H9 (cell line): ENCODE data around the gene C21orf58. TPM values are rescaled to one million over a fixed set of nuclear protein-coding genes. Genes with fewer than 3 reads are reported as not detected.
A peak's percentile ranks its signal among the peaks of the same experiment; 100 is the strongest.

Source experiments
- DNase-seq: peaks from one replicate; pipeline ENCODE4 v3.0.0-alpha.2; 2017
- H2AFZ ChIP-seq: one replicate; pipeline ENCODE4 v1.6.1; 2013; ENCODE audit warnings: mild to moderate bottlenecking, low read length, control low read depth, moderate library complexity
- H2AK5ac ChIP-seq: 2 replicates; pipeline ENCODE4 v1.6.1; 2013; ENCODE audit warnings: low read length, control low read depth, mixed read lengths; ENCODE audit not compliant: insufficient read length
- H2BK120ac ChIP-seq: one replicate; pipeline ENCODE4 v1.6.1; 2013; ENCODE audit warnings: low read depth, mild to moderate bottlenecking, low read length, control low read depth, inconsistent platforms; ENCODE audit not compliant: poor library complexity, severe bottlenecking
- H2BK12ac ChIP-seq: 2 replicates; pipeline ENCODE4 v1.6.1; 2013; ENCODE audit warnings: low read length, control low read depth, mixed read lengths, low read depth; ENCODE audit not compliant: insufficient read length
- H2BK15ac ChIP-seq: 2 replicates; pipeline ENCODE4 v1.6.1; 2013; ENCODE audit warnings: low read depth, low read length, control low read depth
- H2BK20ac ChIP-seq: one replicate; pipeline ENCODE4 v1.6.1; 2013; ENCODE audit warnings: low read depth, mild to moderate bottlenecking, low read length, control low read depth, inconsistent platforms; ENCODE audit not compliant: poor library complexity, severe bottlenecking
- H2BK5ac ChIP-seq: 2 replicates; pipeline ENCODE4 v1.6.1; 2013; ENCODE audit warnings: low read length, control low read depth, mixed read lengths; ENCODE audit not compliant: insufficient read length
- H3K14ac ChIP-seq: 2 replicates; pipeline ENCODE4 v1.6.1; 2013; ENCODE audit warnings: low read length, control low read depth; ENCODE audit not compliant: insufficient read depth
- H3K18ac ChIP-seq: 2 replicates; pipeline ENCODE4 v1.6.1; 2013; ENCODE audit warnings: low read depth, mild to moderate bottlenecking, mixed read lengths, low read length, control low read depth; ENCODE audit not compliant: insufficient read length
- H3K23ac ChIP-seq: 2 replicates; pipeline ENCODE4 v1.6.1; 2013; ENCODE audit warnings: low read length, control low read depth, mixed read lengths, low read depth; ENCODE audit not compliant: insufficient read length
- H3K23me2 ChIP-seq: 2 replicates; pipeline ENCODE4 v1.6.1; 2013; ENCODE audit warnings: low read depth, mild to moderate bottlenecking, mixed read lengths, low read length, control low read depth; ENCODE audit not compliant: insufficient read length, poor library complexity, severe bottlenecking
- H3K27ac ChIP-seq: 2 replicates; pipeline ENCODE4 v1.5.1; 2013; ENCODE audit warnings: low read length, control low read depth, mixed read lengths, low read depth; ENCODE audit not compliant: insufficient read length
- H3K27me3 ChIP-seq: 2 replicates; pipeline ENCODE4 v1.6.1; 2013; ENCODE audit warnings: low read length, control low read depth, inconsistent platforms; ENCODE audit not compliant: insufficient read depth
- H3K4ac ChIP-seq: 2 replicates; pipeline ENCODE4 v1.6.1; 2013; ENCODE audit warnings: low read depth, mild to moderate bottlenecking, control low read depth, inconsistent platforms, low read length, moderate library complexity
- H3K4me1 ChIP-seq: 2 replicates; pipeline ENCODE4 v1.6.1; 2013; ENCODE audit warnings: low read length, control low read depth, inconsistent platforms; ENCODE audit not compliant: insufficient read depth
- H3K4me2 ChIP-seq: 2 replicates; pipeline ENCODE4 v1.6.1; 2013; ENCODE audit warnings: low read length, control low read depth, mixed read lengths; ENCODE audit not compliant: insufficient read length, insufficient read depth
- H3K56ac ChIP-seq: 2 replicates; pipeline ENCODE4 v1.6.1; 2013; ENCODE audit warnings: low read depth, mild to moderate bottlenecking, mixed read lengths, low read length, control low read depth; ENCODE audit not compliant: insufficient read length
- H3K79me1 ChIP-seq: 2 replicates; pipeline ENCODE4 v1.6.1; 2013; ENCODE audit warnings: low read depth, mild to moderate bottlenecking, moderate library complexity, low read length, control low read depth, inconsistent platforms; ENCODE audit not compliant: insufficient read depth, poor library complexity, severe bottlenecking
- H3K79me2 ChIP-seq: 2 replicates; pipeline ENCODE4 v1.6.1; 2013; ENCODE audit warnings: low read length, control low read depth, inconsistent platforms; ENCODE audit not compliant: insufficient read depth
- H3K9ac ChIP-seq: 2 replicates; pipeline ENCODE4 v1.6.1; 2013; ENCODE audit warnings: low read length, control low read depth, mixed read lengths; ENCODE audit not compliant: insufficient read length; ENCODE audit errors: extremely low read depth
- H3K9me3 ChIP-seq: one replicate; pipeline ENCODE4 v1.6.1; 2013; ENCODE audit warnings: low read depth, low read length, inconsistent platforms; ENCODE audit not compliant: control insufficient read depth
- H3T11ph ChIP-seq: one replicate; pipeline ENCODE4 v1.6.1; 2013; ENCODE audit warnings: mild to moderate bottlenecking, low read length, control low read depth, inconsistent platforms
- H4K20me1 ChIP-seq: one replicate; pipeline ENCODE4 v1.6.1; 2013; ENCODE audit not compliant: control insufficient read depth, insufficient read length, insufficient read depth
- H4K5ac ChIP-seq: 2 replicates; pipeline ENCODE4 v1.6.1; 2013; ENCODE audit warnings: low read depth, mild to moderate bottlenecking, mixed read lengths, low read length, control low read depth; ENCODE audit not compliant: insufficient read length
- H4K8ac ChIP-seq: replicated peaks from 2 replicates; pipeline ENCODE4 v1.6.1; 2013; ENCODE audit warnings: low read length, control low read depth, mixed read lengths, low read depth; ENCODE audit not compliant: insufficient read length
- H4K91ac ChIP-seq: 2 replicates; pipeline ENCODE4 v1.6.1; 2013; ENCODE audit warnings: low read depth, mild to moderate bottlenecking, moderate library complexity, mixed read lengths, low read length, control low read depth; ENCODE audit not compliant: insufficient read length
- H3K27ac Mint-ChIP-seq, 3 experiments: 2 replicates in 2 of 3; 3 replicates in 1 of 3; pipeline ENCODE4 v1.8.0; 2020 to 2021; ENCODE audit warnings: mixed read lengths in 3 of 3, mild to moderate bottlenecking in 1 of 3, moderate library complexity in 1 of 3
- H3K27me3 Mint-ChIP-seq: 2 replicates; pipeline ENCODE4 v1.8.0; 2021; ENCODE audit warnings: low read depth, mild to moderate bottlenecking, moderate library complexity, mixed read lengths
- H3K36me3 Mint-ChIP-seq, 3 experiments: 2 replicates in 2 of 3; 3 replicates in 1 of 3; pipeline ENCODE4 v1.8.0; 2020 to 2021; ENCODE audit warnings: low read depth in 3 of 3, mixed read lengths in 3 of 3; ENCODE audit not compliant: insufficient read depth in 1 of 3
- H3K4me1 Mint-ChIP-seq, 2 experiments: 2 replicates each; pipeline ENCODE4 v1.8.0; 2020; ENCODE audit warnings: mixed read lengths in 2 of 2
- H3K4me3 Mint-ChIP-seq, 2 experiments: 2 replicates in 1 of 2; 3 replicates in 1 of 2; pipeline ENCODE4 v1.8.0; 2020 to 2021; ENCODE audit warnings: mild to moderate bottlenecking in 2 of 2, mixed read lengths in 2 of 2, moderate library complexity in 1 of 2
- H3K9me3 Mint-ChIP-seq, 2 experiments: 2 replicates in 1 of 2; 3 replicates in 1 of 2; pipeline ENCODE4 v1.8.0; 2020; ENCODE audit warnings: mild to moderate bottlenecking in 2 of 2, mixed read lengths in 2 of 2, moderate library complexity in 1 of 2
- WGBS: extraction: QIAGEN DNeasy Blood & Tissue Kit; methylation state at CpG from one replicate; pipeline ENCODE4 v1.1.7; 2013; ENCODE audit warnings: missing lambda C conversion rate, low lambda C conversion rate, mixed read lengths; ENCODE audit not compliant: insufficient read length; ENCODE audit errors: extremely low coverage; 5-methylcytosine and 5-hydroxymethylcytosine counted together
- total RNA-seq: library from RNA; stranded (reverse); gene quantifications from 2 replicates; pipeline ENCODE4 v1.2.1, GENCODE V29; 2021
- TF ChIP-seq, protein P1 (sequence below): fragments of 200-600 bp; sonication (generic); conservative IDR thresholded peaks from 3 replicates; pipeline ENCODE4 v1.8.0; 2021; ENCODE audit warnings: antibody characterized with exemption, mild to moderate bottlenecking

Gene C21orf58
- total RNA-seq, 1 experiment from 2014 or later = 17.2 TPM

DNA sequence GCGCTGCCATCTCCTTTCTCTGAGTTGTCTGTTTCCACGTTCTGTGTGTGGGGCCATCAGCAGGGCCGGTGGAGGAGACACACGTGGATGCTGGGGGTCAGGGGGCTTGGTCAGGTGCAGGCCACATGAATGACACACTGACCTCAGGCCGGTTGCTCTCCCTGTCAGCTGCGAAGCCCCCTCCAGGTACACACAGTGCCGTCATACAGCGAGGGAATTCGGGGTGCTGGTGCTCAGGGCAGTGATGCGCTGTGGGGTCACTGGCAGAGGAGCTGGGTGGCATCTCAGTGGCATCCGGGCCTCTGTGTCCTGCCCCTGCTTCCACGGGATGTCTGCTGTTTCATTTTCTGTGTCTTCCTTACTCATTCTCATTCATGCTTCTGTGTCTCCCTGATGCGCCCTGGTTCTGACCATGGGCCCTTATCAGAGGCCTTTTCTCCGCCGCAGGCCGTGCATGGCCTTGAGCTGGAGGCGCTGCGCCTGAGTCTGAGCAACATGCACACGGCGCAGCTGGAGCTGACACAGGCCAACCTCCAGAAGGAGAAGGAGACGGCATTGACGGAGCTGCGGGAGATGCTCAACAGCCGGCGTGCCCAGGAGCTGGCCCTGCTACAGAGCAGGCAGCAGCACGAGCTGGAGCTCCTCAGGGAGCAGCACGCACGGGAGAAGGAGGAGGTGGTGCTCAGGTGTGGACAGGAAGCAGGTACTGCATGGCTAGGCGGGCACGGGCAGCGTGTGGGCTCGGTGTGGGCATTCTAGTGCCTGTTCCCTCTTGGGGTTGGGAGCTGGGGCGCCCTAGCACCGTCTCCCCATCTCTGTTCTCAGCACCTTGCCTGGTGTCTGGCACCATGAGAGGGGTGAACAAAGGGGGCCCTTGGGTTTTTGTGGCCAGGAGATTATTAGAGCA, 22.9 kb upstream of the C21orf58 start:
- no peak overlapping the region for H3K9ac ChIP-seq
- no peak overlapping the region for H2BK15ac ChIP-seq
- no peak overlapping the region for H4K5ac ChIP-seq
- H3K18ac ChIP-seq = no peak overlapping the region
- no peaks in the 10 kb centered on the region for H3K79me2 ChIP-seq
- H4K20me1 ChIP-seq = no peaks in the 10 kb centered on the region
- H3K23ac ChIP-seq = no peak overlapping the region
- H3T11ph ChIP-seq = no peak overlapping the region
- H2BK20ac ChIP-seq = no peak overlapping the region
- no peak overlapping the region for H2AK5ac ChIP-seq
- TF ChIP-seq, protein P1, sequence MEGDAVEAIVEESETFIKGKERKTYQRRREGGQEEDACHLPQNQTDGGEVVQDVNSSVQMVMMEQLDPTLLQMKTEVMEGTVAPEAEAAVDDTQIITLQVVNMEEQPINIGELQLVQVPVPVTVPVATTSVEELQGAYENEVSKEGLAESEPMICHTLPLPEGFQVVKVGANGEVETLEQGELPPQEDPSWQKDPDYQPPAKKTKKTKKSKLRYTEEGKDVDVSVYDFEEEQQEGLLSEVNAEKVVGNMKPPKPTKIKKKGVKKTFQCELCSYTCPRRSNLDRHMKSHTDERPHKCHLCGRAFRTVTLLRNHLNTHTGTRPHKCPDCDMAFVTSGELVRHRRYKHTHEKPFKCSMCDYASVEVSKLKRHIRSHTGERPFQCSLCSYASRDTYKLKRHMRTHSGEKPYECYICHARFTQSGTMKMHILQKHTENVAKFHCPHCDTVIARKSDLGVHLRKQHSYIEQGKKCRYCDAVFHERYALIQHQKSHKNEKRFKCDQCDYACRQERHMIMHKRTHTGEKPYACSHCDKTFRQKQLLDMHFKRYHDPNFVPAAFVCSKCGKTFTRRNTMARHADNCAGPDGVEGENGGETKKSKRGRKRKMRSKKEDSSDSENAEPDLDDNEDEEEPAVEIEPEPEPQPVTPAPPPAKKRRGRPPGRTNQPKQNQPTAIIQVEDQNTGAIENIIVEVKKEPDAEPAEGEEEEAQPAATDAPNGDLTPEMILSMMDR = no peak
- H2AFZ ChIP-seq = no peak overlapping the region
- H4K8ac ChIP-seq = no peak overlapping the region
- no peaks in the 10 kb centered on the region for H3K23me2 ChIP-seq
- H3K4me1 ChIP-seq = no peaks in the 10 kb centered on the region
- no peak overlapping the region for H3K4ac ChIP-seq
- H3K56ac ChIP-seq = no peak overlapping the region
- H2BK5ac ChIP-seq = no peak overlapping the region
- H3K4me3 Mint-ChIP-seq = no peak overlapping the region
- no peak for DNase-seq
- no peak overlapping the region for H3K14ac ChIP-seq
- H4K91ac ChIP-seq = no peak overlapping the region
- peak overlapping the region in 1 of 3 experiments; percentile 53; a peak in 2 of 7 replicates for H3K27ac Mint-ChIP-seq
- no peak overlapping the region for H2BK120ac ChIP-seq
- no CpG with 5 or more reads among the region's 34 CpGs for WGBS
- no peaks in the 10 kb centered on the region for H3K4me1 Mint-ChIP-seq
- H3K9me3 ChIP-seq = no peaks in the 10 kb centered on the region
- no peak overlapping the region for H3K27ac ChIP-seq
- no peak overlapping the region for H2BK12ac ChIP-seq
- peaks cover 4% of the 10 kb centered on the region for H3K79me1 ChIP-seq
- H3K9me3 Mint-ChIP-seq = no peaks in the 10 kb centered on the region; a peak in 1 of 5 replicates
- no peak overlapping the region for H3K4me2 ChIP-seq
- no peaks in the 10 kb centered on the region for H3K27me3 ChIP-seq
- H3K27me3 Mint-ChIP-seq = no peaks in the 10 kb centered on the region
- H3K36me3 Mint-ChIP-seq = peaks cover 17 to 70% (median 60%) of the 10 kb centered on the region in 3 experiments; a peak in 6 of 7 replicates
